CD14-positive monocyte (primary cell): ENCODE data around the gene OLIG2. TPM values are rescaled to one million over a fixed set of nuclear protein-coding genes. Genes with fewer than 3 reads are reported as not detected.
A peak's percentile ranks its signal among the peaks of the same experiment; 100 is the strongest.

Experiments
- DNase-seq, 3 donors: peaks; one replicate each; pipeline ENCODE4 v3.0.0-alpha.2; 2011 to 2022
- H2AFZ ChIP-seq: 2 replicates; pipeline ENCODE4 v1.6.0; 2012; ENCODE audit warnings: mild to moderate bottlenecking, low read depth, low read length, inconsistent platforms; ENCODE audit not compliant: insufficient read depth, poor library complexity, severe bottlenecking
- H3K27ac ChIP-seq, 2 donors: 1 replicate in 1 of 2; 2 replicates in 1 of 2; pipeline ENCODE4 v1.5.1; 2012 to 2013; ENCODE audit warnings: low read length in 2 of 2, control low read depth in 1 of 2, inconsistent platforms in 1 of 2, low read depth in 1 of 2, mild to moderate bottlenecking in 1 of 2
- H3K27me3 ChIP-seq, 2 donors: one replicate each; pipeline versions ENCODE4 v1.6.0 to v1.6.1; 2011 to 2013; ENCODE audit warnings: low read length in 2 of 2; ENCODE audit not compliant: control insufficient read depth in 2 of 2, insufficient read depth in 2 of 2
- H3K36me3 ChIP-seq, 2 donors: replicated peaks in 1 of 2; 1 replicate in 1 of 2; 2 replicates in 1 of 2; pipeline versions ENCODE4 v1.5.1 to v1.6.1; 2012 to 2013; ENCODE audit warnings: low read length in 2 of 2, control low read depth in 1 of 2, inconsistent platforms in 1 of 2, mild to moderate bottlenecking in 1 of 2; ENCODE audit not compliant: insufficient read depth in 2 of 2, control insufficient read depth in 1 of 2
- H3K4me1 ChIP-seq, 2 donors: 1 replicate in 1 of 2; 2 replicates in 1 of 2; pipeline versions ENCODE4 v1.5.1 to v1.6.1; 2012 to 2013; ENCODE audit warnings: low read length in 2 of 2, control low read depth in 1 of 2, inconsistent platforms in 1 of 2, mild to moderate bottlenecking in 1 of 2, moderate library complexity in 1 of 2; ENCODE audit not compliant: insufficient read depth in 2 of 2, control insufficient read depth in 1 of 2
- H3K4me2 ChIP-seq: replicated peaks from 2 replicates; pipeline ENCODE3; 2012; ENCODE audit warnings: low read length, moderate library complexity, mild to moderate bottlenecking; ENCODE audit not compliant: poor library complexity, severe bottlenecking; ENCODE audit errors: extremely low read depth
- H3K4me3 ChIP-seq, 3 experiments: fragments of 200-600 bp in 1 of 3; sonication (generic) in 1 of 3; replicated peaks in 1 of 3; 1 replicate in 2 of 3; 2 replicates in 1 of 3; pipeline ENCODE4 v1.5.1; 2011 to 2013; ENCODE audit warnings: low read length in 3 of 3, mild to moderate bottlenecking in 3 of 3, control low read depth in 2 of 3, low read depth in 2 of 3, inconsistent platforms in 1 of 3, moderate library complexity in 1 of 3
- H3K79me2 ChIP-seq: 2 replicates; pipeline ENCODE4 v1.6.0; 2012; ENCODE audit warnings: mild to moderate bottlenecking, control low read depth, inconsistent platforms, low read length, moderate library complexity; ENCODE audit not compliant: insufficient read depth
- H3K9ac ChIP-seq: 2 replicates; pipeline ENCODE4 v1.6.0; 2017; ENCODE audit warnings: low read length, mild to moderate bottlenecking; ENCODE audit not compliant: insufficient read depth, poor library complexity, severe bottlenecking
- H3K9me3 ChIP-seq, 2 donors: replicated peaks in 1 of 2; 1 replicate in 1 of 2; 2 replicates in 1 of 2; pipeline versions ENCODE4 v1.5.1 to v1.6.1; 2012 to 2013; ENCODE audit warnings: low read length in 2 of 2, control low read depth in 1 of 2; ENCODE audit not compliant: control insufficient read depth in 1 of 2, insufficient read depth in 1 of 2
- H4K20me1 ChIP-seq: 2 replicates; pipeline ENCODE4 v1.6.0; 2012; ENCODE audit warnings: mild to moderate bottlenecking, low read length, control low read depth, moderate library complexity; ENCODE audit not compliant: insufficient read depth
- H3K27ac Mint-ChIP-seq, 7 donors: one replicate each; pipeline ENCODE4 v1.8.0; 2020; ENCODE audit warnings: mild to moderate bottlenecking in 7 of 7, mixed read lengths in 7 of 7, moderate library complexity in 6 of 7, inconsistent platforms in 2 of 7
- H3K27me3 Mint-ChIP-seq, 3 donors: one replicate each; pipeline ENCODE4 v1.8.0; 2021 to 2022; ENCODE audit warnings: low read depth in 3 of 3, mild to moderate bottlenecking in 3 of 3, mixed read lengths in 3 of 3, moderate library complexity in 3 of 3, inconsistent platforms in 1 of 3
- H3K36me3 Mint-ChIP-seq, 2 donors: one replicate each; pipeline ENCODE4 v1.8.0; 2020; ENCODE audit warnings: mixed read lengths in 2 of 2, inconsistent platforms in 1 of 2, mild to moderate bottlenecking in 1 of 2
- H3K4me1 Mint-ChIP-seq: one replicate; pipeline ENCODE4 v1.8.0; 2020; ENCODE audit warnings: mild to moderate bottlenecking, mixed read lengths
- H3K4me3 Mint-ChIP-seq, 2 donors: one replicate each; pipeline ENCODE4 v1.8.0; 2020; ENCODE audit warnings: mild to moderate bottlenecking in 2 of 2, mixed read lengths in 2 of 2, moderate library complexity in 1 of 2
- H3K9me3 Mint-ChIP-seq, 7 donors: one replicate each; pipeline ENCODE4 v1.8.0; 2020 to 2022; ENCODE audit warnings: mixed read lengths in 7 of 7, mild to moderate bottlenecking in 6 of 7, moderate library complexity in 6 of 7, inconsistent platforms in 2 of 7
- CTCF ChIP-seq: fragments of 200-600 bp; IDR thresholded peaks from one replicate; pipeline ENCODE4 v1.8.0; 2022; ENCODE audit warnings: antibody characterized with exemption, mild to moderate bottlenecking
- WGBS: methylation state at CpG from one replicate; pipeline ENCODE4 v1.1.5; 2013; ENCODE audit warnings: missing lambda C conversion rate; ENCODE audit not compliant: insufficient coverage; 5-methylcytosine and 5-hydroxymethylcytosine counted together
- intact Hi-C, 2 donors: fragments of 100-400 bp; cut with micrococcal nuclease; formaldehyde crosslinking; loops; one replicate each; pipeline versions ENCODE4 v1.15.0 to v1.15.1; 2023
- polyA plus RNA-seq, 3 donors: library from polyadenylated mRNA; depleted of rRNA in 1 of 3; unstranded in 2 of 3; stranded (reverse) in 1 of 3; fragments of 300-500 nt in 2 of 3; fragments of >200 nt in 1 of 3; fragmentation: Illumina TruSeq in 2 of 3; gene quantifications; 1 replicate in 2 of 3; 2 replicates in 1 of 3; pipeline ENCODE4 v1.2.3, GENCODE V29; 2012 to 2021

Gene OLIG2
- polyA plus RNA-seq, 3 donors, result 0.20 TPM; not detected in 2

GRCh38 chr21:33031152-33031911, 5.6 kb downstream of the OLIG2 start:
- Mint-ChIP-seq H3K9me3 (peaks cover 0 to 24% (median 14%) of the 10 kb centered on the region in 7 donors), H3K36me3 (peaks cover 29 to 33% of the 10 kb centered on the region in 2 donors), H3K4me1 (peaks cover 57% of the 10 kb centered on the region), H3K4me3 (peak overlapping the region in 1 of 2 donors; percentile 46), H3K27me3 (peaks cover 47 to 81% (median 80%) of the 10 kb centered on the region in 3 donors), H3K27ac (no peak overlapping the region)
- intact Hi-C loops, result no loop called here
- H3K9ac ChIP-seq, result no peak overlapping the region
- WGBS, result 90% methylated on average over 4 of the region's 10 CpGs
- H3K4me3 ChIP-seq, result no peak overlapping the region
- H3K4me2 ChIP-seq, result no peak overlapping the region
- H2AFZ ChIP-seq, result no peak overlapping the region
- no peaks in the 10 kb centered on the region for H3K36me3 ChIP-seq
- H3K79me2 ChIP-seq, result no peaks in the 10 kb centered on the region
- no peak overlapping the region for H3K27ac ChIP-seq
- peaks cover 51% of the 10 kb centered on the region in 2 donors for H3K4me1 ChIP-seq
- H4K20me1 ChIP-seq, result peaks cover 6% of the 10 kb centered on the region
- no peak for DNase-seq
- no peak for TF ChIP-seq CTCF
- peaks cover 27 to 76% of the 10 kb centered on the region in 2 donors for H3K27me3 ChIP-seq
- H3K9me3 ChIP-seq, result peaks cover 0 to 6% of the 10 kb centered on the region in 2 donors

- Mint-ChIP-seq H3K4me1 (peaks cover 60% of the 10 kb centered on the region), H3K27me3 (peaks cover 39 to 71% (median 69%) of the 10 kb centered on the region in 3 donors), H3K9me3 (peaks cover 0 to 17% (median 8%) of the 10 kb centered on the region in 7 donors), H3K27ac (no peak overlapping the region), H3K36me3 (peaks cover 25 to 29% of the 10 kb centered on the region in 2 donors), H3K4me3 (no peak overlapping the region)
- Histone ChIP-seq H3K4me2 (no peak overlapping the region), H3K9me3 (no peaks in the 10 kb centered on the region), H3K79me2 (no peaks in the 10 kb centered on the region), H4K20me1 (no peaks in the 10 kb centered on the region), H3K27me3 (peaks cover 19 to 67% of the 10 kb centered on the region in 2 donors), H3K27ac (no peak overlapping the region), H3K36me3 (no peaks in the 10 kb centered on the region), H2AFZ (no peak overlapping the region), H3K4me3 (no peak overlapping the region), H3K9ac (no peak overlapping the region), H3K4me1 (peaks cover 51 to 54% of the 10 kb centered on the region in 2 donors)
- intact Hi-C loops, result no loop called here
- WGBS, result 93% methylated on average over 3 of the region's 10 CpGs
- TF ChIP-seq CTCF, result no peak
- no peak for DNase-seq
Observed at GRCh38 chr21:33032434-33033047, 6.8 kb downstream of the OLIG2 start.
